ES-I3 (cell line): Measurements from ENCODE around the gene NFKBIB.
A peak's percentile ranks its signal among the peaks of the same experiment; 100 is the strongest.
"Not testable (repeated sequence)": the region's sequence is repeated elsewhere in the genome, so short reads cannot be mapped to it uniquely, and the experiment has no call there.

Experiments used
- H3K36me3 ChIP-seq: 2 replicates; pipeline ENCODE4 v1.6.1; 2013; ENCODE audit warnings: mild to moderate bottlenecking, low read length, control low read depth, moderate library complexity; ENCODE audit not compliant: insufficient read depth
- H3K4me1 ChIP-seq: 2 replicates; pipeline ENCODE4 v1.6.1; 2013; ENCODE audit warnings: mild to moderate bottlenecking, control low read depth, low read length; ENCODE audit not compliant: insufficient read depth
- H3K9ac ChIP-seq: 2 replicates; pipeline ENCODE4 v1.6.1; 2013; ENCODE audit warnings: low read depth, mild to moderate bottlenecking, low read length, moderate library complexity
- H3K9me3 ChIP-seq: 2 replicates; pipeline ENCODE4 v1.6.1; 2013; ENCODE audit warnings: mild to moderate bottlenecking, low read length, moderate library complexity; ENCODE audit not compliant: control insufficient read depth, insufficient read depth

Gene NFKBIB

GRCh38 chr19:38884691-38885090, 15.1 kb upstream of the NFKBIB start:
- H3K9ac ChIP-seq, H3K4me1 ChIP-seq, H3K36me3 ChIP-seq, H3K9me3 ChIP-seq: not testable (repeated sequence)

DNA sequence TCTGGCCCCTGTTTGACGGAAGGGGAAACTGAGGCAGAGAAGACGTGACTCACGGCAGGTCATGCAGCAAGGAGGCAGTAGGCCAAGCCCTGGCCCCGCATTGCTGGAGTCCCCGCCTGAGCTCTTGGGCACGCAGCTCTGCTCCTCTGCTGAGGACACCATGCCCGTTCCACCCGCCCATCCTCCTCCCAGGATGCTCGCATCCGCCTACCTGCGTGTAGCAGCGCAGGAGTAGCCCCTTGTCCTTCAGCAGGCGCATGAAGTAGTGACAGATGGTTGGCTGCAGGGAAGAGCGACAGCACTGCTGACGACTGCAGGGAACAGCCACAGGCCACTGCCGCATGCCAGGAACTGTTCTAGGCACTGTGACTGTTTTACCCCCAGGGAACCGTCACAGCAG, 10.9 kb upstream of the NFKBIB start:
- Histone ChIP-seq H3K9me3 (no peaks in the 10 kb centered on the region), H3K9ac (no peak overlapping the region), H3K36me3 (no peaks in the 10 kb centered on the region), H3K4me1 (no peaks in the 10 kb centered on the region)

DNA sequence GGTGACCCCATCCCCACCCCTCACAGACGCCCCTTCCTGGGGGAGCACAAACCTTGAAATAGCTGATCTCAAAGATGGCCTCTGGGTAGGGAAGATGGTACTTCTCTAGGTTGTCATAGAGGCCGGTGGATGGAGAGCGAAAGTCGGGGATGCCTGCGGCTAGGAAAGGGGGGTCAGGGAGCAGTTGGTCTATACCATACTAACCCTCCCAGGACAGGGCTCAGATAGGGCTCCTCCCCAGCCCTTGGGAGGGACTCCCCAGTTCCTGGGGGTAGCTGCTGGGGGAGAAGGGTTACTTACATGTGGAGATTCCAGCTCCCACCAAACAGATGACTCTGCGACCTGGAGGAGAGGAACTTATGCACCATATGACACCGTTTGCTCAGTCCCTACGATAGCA, 10.0 kb upstream of the NFKBIB start:
- Histone ChIP-seq H3K9me3 (no peaks in the 10 kb centered on the region), H3K36me3 (no peaks in the 10 kb centered on the region), H3K9ac (no peak overlapping the region), H3K4me1 (no peaks in the 10 kb centered on the region)

DNA sequence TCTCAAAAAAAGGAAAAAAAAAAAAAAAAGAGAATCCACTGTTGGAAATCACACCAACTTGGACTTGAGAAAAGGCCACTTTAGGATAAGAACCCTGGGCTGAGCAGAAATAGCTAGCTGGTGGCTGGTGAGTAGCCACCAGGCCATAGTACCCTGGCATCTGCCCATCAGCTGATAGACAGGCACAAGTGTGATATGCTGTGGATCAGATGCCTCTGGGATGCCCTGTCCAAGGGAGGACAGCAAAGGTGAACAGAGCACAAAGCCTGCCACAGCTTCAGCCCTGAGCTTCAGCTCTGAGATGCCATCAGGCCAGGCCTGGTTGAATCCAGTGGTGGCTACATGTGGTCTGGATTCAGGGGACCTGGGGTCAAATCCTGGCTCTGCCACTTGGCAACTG, 9.1 kb upstream of the NFKBIB start:
- H3K9ac ChIP-seq, result no peak overlapping the region
- no peaks in the 10 kb centered on the region for H3K4me1 ChIP-seq
- H3K36me3 ChIP-seq, result no peaks in the 10 kb centered on the region
- H3K9me3 ChIP-seq, result no peaks in the 10 kb centered on the region

GRCh38 chr19:38891771-38892170, 8.0 kb upstream of the NFKBIB start:
- no peak overlapping the region for H3K9ac ChIP-seq
- H3K4me1 ChIP-seq, result no peaks in the 10 kb centered on the region
- no peaks in the 10 kb centered on the region for H3K36me3 ChIP-seq
- no peaks in the 10 kb centered on the region for H3K9me3 ChIP-seq

GRCh38 chr19:38892841-38893240, 6.9 kb upstream of the NFKBIB start:
- no peaks in the 10 kb centered on the region for H3K4me1 ChIP-seq
- H3K9ac ChIP-seq, result no peak overlapping the region
- H3K36me3 ChIP-seq, result no peaks in the 10 kb centered on the region
- H3K9me3 ChIP-seq, result no peaks in the 10 kb centered on the region

DNA sequence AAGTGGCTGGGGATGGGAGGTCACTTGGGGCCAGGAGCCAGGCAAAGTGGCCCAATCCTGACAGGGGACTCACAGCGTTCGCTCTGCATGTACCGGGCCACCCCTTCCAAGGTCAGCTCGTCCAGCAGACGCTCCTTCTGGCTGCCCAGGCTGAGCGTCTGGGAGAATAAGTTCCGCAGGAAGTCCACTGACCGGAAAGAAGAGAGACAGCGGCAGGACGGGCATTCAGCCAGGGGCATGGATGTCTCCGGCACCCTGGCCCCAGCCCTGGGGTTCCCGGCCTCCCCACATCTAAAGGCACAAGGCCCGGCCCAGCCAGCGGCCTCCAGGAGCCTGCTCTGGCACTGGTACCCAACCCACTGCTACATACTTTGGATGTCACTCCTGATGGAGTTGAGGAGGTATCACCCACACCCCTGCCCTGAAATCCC, 6.4 kb upstream of the NFKBIB start:
- no peaks in the 10 kb centered on the region for H3K36me3 ChIP-seq
- 0 out of 2 replicates have a peak, but pooled peaks cover 4% of the 10 kb centered on the region for H3K4me1 ChIP-seq
- no peak overlapping the region for H3K9ac ChIP-seq
- no peaks in the 10 kb centered on the region for H3K9me3 ChIP-seq

GRCh38 chr19:38894968-38895367, 4.8 kb upstream of the NFKBIB start:
- no peaks in the 10 kb centered on the region for H3K9me3 ChIP-seq
- no peaks in the 10 kb centered on the region for H3K36me3 ChIP-seq
- 0 out of 2 replicates have a peak, but pooled peaks cover 5% of the 10 kb centered on the region for H3K4me1 ChIP-seq
- H3K9ac ChIP-seq, result no peak overlapping the region

- H3K4me1 ChIP-seq, result 0 out of 2 replicates have a peak, but pooled peaks cover 5% of the 10 kb centered on the region
- H3K9ac ChIP-seq, result peak overlapping the region; percentile 78; the same call in 1 of the 2 replicates
- no peaks in the 10 kb centered on the region for H3K9me3 ChIP-seq
- H3K36me3 ChIP-seq, result no peaks in the 10 kb centered on the region
Observed at GRCh38 chr19:38898788-38899446, 852 bp upstream of the NFKBIB start.

DNA sequence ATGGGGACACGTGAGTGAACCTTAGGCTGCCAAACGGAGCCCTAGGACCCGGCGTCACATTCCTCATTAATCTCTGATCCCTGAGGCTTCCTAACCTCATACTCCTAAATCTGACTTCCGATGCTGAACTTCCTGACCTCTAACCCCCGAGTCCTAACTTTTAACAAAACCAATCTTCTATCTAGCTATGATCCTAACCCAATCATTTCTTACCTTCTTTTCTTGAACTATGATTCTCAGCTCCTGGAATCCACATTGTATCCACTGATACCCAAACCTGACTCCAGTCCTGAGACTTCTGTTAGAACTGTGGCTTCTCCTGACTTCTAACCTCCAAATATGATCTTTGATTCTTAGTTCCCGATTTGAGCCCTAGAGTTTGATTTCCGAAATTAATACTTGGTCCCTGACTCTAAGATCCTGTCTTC, 447 bp downstream of the NFKBIB start:
- Histone ChIP-seq H3K4me1 (0 out of 2 replicates have a peak, but pooled peaks cover 5% of the 10 kb centered on the region), H3K9me3 (no peaks in the 10 kb centered on the region), H3K9ac (peak overlapping the region; percentile 78), H3K36me3 (no peaks in the 10 kb centered on the region)

DNA sequence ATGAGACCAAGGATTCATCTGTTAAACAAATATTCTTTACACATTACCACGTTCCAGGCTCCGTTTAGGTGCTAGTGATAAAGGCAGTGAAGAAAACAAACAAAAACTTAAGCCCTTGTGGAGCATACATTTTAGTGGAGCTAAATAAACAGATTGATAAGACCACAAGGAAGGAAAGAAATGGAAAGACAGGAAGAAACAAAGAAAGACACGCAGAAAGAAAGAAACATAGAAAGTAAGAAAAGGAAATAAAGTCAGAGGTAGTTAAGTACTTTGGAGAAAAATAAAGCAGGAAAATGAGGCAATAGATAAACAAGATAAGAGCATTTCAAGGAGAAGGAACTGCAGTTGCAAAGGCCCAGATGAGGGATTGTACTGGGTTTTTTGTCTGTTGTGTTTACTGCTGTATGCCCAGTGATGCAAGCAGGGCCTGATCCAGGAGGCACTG, 998 bp downstream of the NFKBIB start:
- no peaks in the 10 kb centered on the region for H3K36me3 ChIP-seq
- 0 out of 2 replicates have a peak, but pooled peaks cover 5% of the 10 kb centered on the region for H3K4me1 ChIP-seq
- no peaks in the 10 kb centered on the region for H3K9me3 ChIP-seq
- peak overlapping the region; percentile 78; the same call in 1 of the 2 replicates for H3K9ac ChIP-seq

DNA sequence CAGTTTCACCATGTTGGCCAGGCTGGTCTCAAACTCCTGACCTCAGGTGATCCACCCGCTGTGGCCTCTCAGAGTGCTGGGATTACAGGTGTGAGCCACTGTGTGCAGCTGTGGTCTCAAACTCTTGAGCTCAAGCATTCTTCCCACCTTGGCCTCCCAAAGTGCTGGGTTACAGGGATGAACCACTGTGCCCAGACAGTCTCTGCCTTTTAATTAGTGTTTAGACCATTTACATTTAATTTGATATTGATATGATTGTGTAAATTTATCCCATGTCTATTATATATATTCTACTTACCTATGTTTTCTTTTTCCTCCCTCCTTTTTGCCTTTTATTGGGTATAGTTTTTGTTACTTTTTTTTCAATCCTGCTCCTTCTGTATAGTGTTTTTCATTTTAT, 1.9 kb downstream of the NFKBIB start:
- Histone ChIP-seq H3K9me3 (no peaks in the 10 kb centered on the region), H3K9ac (no peak overlapping the region), H3K4me1 (0 out of 2 replicates have a peak, but pooled peaks cover 5% of the 10 kb centered on the region), H3K36me3 (no peaks in the 10 kb centered on the region)

DNA sequence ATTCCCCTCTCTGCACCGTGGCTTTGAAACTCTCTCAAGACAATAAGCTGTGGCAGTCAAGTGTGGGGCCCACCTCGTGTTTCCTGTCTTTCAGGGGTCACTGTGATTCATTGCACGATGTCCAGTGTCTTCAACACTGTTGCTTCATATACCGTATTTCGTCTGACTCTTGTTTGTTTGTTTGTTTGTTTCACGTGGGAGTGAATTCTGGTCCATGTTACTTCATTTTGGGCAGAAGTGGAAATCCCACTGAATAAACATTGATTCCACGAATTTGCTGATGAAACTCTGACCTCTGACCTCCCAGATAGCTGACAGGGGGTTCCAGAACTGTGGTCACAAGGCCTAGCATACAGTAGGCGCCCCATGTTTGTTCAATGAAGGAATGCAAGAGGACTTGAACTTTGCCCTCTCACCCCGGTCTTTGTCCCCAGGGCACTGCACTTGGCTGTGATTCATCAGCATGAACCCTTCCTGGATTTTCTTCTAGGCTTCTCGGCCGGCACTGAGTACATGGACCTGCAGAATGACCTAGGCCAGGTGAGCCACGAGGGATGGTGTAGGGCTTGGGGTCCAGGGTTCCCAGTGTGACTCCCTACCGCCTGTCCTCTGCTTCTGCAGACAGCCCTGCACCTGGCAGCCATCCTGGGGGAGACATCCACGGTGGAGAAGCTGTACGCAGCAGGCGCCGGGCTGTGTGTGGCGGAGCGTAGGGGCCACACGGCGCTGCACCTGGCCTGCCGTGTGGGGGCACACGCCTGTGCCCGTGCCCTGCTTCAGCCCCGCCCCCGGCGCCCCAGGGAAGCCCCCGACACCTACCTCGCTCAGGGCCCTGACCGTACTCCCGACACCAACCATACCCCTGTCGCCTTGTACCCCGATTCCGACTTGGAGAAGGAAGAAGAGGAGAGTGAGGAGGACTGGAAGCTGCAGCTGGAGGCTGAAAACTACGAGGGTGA, 5.1 kb downstream of the NFKBIB start:
- Histone ChIP-seq H3K4me1 (peaks cover 3% of the 10 kb centered on the region; the same call in 1 of the 2 replicates), H3K9me3 (no peaks in the 10 kb centered on the region), H3K36me3 (no peaks in the 10 kb centered on the region), H3K9ac (no peak overlapping the region)

DNA sequence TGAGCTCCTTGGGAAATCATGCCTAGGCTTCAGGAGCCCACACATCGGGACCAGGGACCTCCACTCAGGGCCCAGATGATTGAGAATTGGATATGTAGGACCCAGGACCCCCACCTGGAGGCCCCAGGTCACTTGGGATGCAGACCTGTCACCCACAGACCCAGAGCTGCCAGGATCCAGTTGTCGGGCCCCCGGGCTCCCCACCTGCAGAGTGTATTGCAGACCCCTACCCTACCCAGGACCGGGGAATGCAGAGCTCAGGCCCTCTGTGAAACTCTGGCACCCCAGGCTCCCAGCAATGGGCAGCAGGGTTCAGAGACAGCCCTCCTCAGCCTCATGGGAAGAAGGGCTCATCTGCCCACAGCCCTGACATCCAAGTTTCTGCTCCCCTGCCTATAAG, 5.9 kb downstream of the NFKBIB start:
- H3K9ac ChIP-seq, result no peak overlapping the region
- peaks cover 3% of the 10 kb centered on the region; the same call in 1 of the 2 replicates for H3K4me1 ChIP-seq
- no peaks in the 10 kb centered on the region for H3K36me3 ChIP-seq
- no peaks in the 10 kb centered on the region for H3K9me3 ChIP-seq
